ENCODE measurements around the gene LGMN. TPM values are rescaled to one million over a fixed set of nuclear protein-coding genes. Genes with fewer than 3 reads are reported as not detected.
A peak's percentile ranks its signal among the peaks of the same experiment; 100 is the strongest.

Gene LGMN
- total and polyA plus RNA-seq, 8 donors = 18.5 to 60.1 (median 33.0) TPM

- no peaks in the 10 kb centered on the region for H3K27me3 ChIP-seq
- H3K36me3 ChIP-seq = no peaks in the 10 kb centered on the region
- peak overlapping the region; percentile 55 to 63 (median 62) for H3K4me3 ChIP-seq
- no peaks in the 10 kb centered on the region for H3K9me3 ChIP-seq
- peak; percentile 5 to 15 (median 12) for ATAC-seq
- intact Hi-C loops (cut with DNase I) = no loop called here
- TF ChIP-seq CTCF (IDR thresholded peaks at IDR 0.05) = no peak
- DNase-seq = no peak
- H3K4me1 ChIP-seq = peaks cover 0 to 3% (median 0%) of the 10 kb centered on the region in 3 donors
- WGBS, 2 donors = 1 to 2% methylated on average over 16 of the region's 16 CpGs
- FAIRE-seq = no peak
- H3K27ac ChIP-seq = peak overlapping the region; percentile 59 to 87 (median 72)
Observed at GRCh38 chr14:92747701-92748258, 647 bp downstream of the LGMN start.

DNA sequence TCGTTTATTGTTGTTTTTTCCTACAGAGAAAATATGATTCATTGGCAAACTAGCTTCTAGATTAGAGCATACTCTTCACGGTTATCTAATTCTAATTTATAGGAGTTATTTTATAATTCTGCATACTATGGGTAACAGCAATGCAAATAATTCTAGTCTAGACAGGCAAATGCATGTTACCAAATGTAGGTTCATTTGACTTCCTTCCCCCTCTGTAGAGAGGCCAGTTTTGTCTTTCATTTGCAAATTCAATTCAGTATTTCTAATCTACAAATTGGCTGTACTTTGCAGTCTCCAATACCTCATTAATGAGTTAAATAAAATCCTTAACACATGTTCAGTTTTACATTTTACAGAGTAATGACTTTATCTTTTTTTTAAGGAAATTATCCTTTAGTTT, 4.2 kb downstream of the LGMN start:
- ATAC-seq (no peak), FAIRE-seq (no peak), DNase-seq (no peak)
- intact Hi-C loops (cut with DNase I) = no loop called here
- Histone ChIP-seq H3K27me3 (no peaks in the 10 kb centered on the region), H3K4me1 (peaks cover 0 to 3% (median 0%) of the 10 kb centered on the region in 3 donors), H3K27ac (no peak overlapping the region), H3K36me3 (no peaks in the 10 kb centered on the region), H3K4me3 (no peak overlapping the region), H3K9me3 (no peaks in the 10 kb centered on the region)
- no peak for TF ChIP-seq CTCF (IDR thresholded peaks at IDR 0.05)
- 73 to 79% methylated on average over 2 of the region's 2 CpGs for WGBS, 2 donors

DNA sequence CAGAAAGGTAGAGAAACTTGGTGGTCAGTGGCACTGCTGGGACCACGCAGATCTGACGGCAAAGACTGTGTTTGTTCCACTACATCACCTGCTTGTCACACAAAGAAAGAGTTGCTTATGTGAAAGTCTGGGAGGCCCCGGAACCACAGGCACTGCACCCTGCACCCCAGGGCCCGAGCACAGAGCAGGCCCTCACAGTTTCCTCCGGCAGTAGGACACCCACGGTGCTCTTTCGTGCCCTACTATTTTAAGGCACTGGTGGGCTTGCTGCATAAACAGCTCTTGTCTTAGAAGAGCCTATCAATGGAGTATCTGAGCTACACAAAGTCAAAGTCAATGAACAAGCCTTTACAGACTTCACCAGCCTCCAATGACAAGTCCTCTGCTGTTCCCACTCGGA, 8.0 kb downstream of the LGMN start:
- FAIRE-seq = no peak
- Histone ChIP-seq H3K4me3 (no peak overlapping the region), H3K9me3 (no peaks in the 10 kb centered on the region), H3K27ac (no peak overlapping the region), H3K36me3 (no peaks in the 10 kb centered on the region), H3K27me3 (no peaks in the 10 kb centered on the region), H3K4me1 (no peaks in the 10 kb centered on the region)
- no peak for TF ChIP-seq CTCF (IDR thresholded peaks at IDR 0.05)
- 93% methylated on average over 8 of the region's 8 CpGs for WGBS, 2 donors
- intact Hi-C loops (cut with DNase I) = no loop called here
- no peak for DNase-seq
- no peak for ATAC-seq

GRCh38 chr14:92737619-92738188, 10.7 kb downstream of the LGMN start:
- Histone ChIP-seq H3K36me3 (no peaks in the 10 kb centered on the region), H3K4me3 (no peak overlapping the region), H3K27ac (no peak overlapping the region), H3K9me3 (no peaks in the 10 kb centered on the region), H3K4me1 (no peaks in the 10 kb centered on the region), H3K27me3 (no peaks in the 10 kb centered on the region)
- FAIRE-seq (no peak), DNase-seq (no peak), ATAC-seq (no peak)
- no peak for TF ChIP-seq CTCF (IDR thresholded peaks at IDR 0.05)
- intact Hi-C loops (cut with DNase I) = no loop called here
- 84 to 86% methylated on average over 4 of the region's 4 CpGs for WGBS, 2 donors

- 46 to 54% methylated on average over 4 of the region's 4 CpGs for WGBS, 2 donors
- DNase-seq (no peak), FAIRE-seq (no peak), ATAC-seq (no peak)
- Histone ChIP-seq H3K4me3 (no peak overlapping the region), H3K4me1 (no peaks in the 10 kb centered on the region), H3K27me3 (no peaks in the 10 kb centered on the region), H3K36me3 (no peaks in the 10 kb centered on the region), H3K27ac (no peak overlapping the region), H3K9me3 (no peaks in the 10 kb centered on the region)
- intact Hi-C loops (cut with DNase I) = no loop called here
- TF ChIP-seq CTCF (IDR thresholded peaks at IDR 0.05) = no peak
Observed at GRCh38 chr14:92737206-92737605, 11.2 kb downstream of the LGMN start.
